BJ (cell line): ENCODE results near the gene KCNIP3. TPM values are rescaled to one million over a fixed set of nuclear protein-coding genes. Genes with fewer than 3 reads are reported as not detected.

Experiments
- CTCF ChIA-PET: fragments of 350-600 bp; formaldehyde crosslinking; extraction: SDS; loops from one replicate; lab custom pipeline; 2021; ENCODE audit warnings: antibody characterized with exemption, inconsistent platforms; lab: Yijun Ruan, JAX
- POLR2A ChIA-PET: fragments of 300-600 bp; sonication (Branson Sonifier 250); formaldehyde crosslinking; extraction: SDS; loops from one replicate; lab custom pipeline; 2021; ENCODE audit warnings: antibody characterized with exemption; lab: Charles Lee
- DNase-seq: peaks from one replicate; pipeline ENCODE4 v3.0.0-alpha.2; 2011; ENCODE audit warnings: low read depth
- H3K27me3 ChIP-seq: 2 replicates; pipeline ENCODE4 v1.6.0; 2011; ENCODE audit warnings: low read length; ENCODE audit not compliant: control insufficient read depth, insufficient read depth
- H3K36me3 ChIP-seq: 2 replicates; pipeline ENCODE4 v1.5.1; 2011; ENCODE audit warnings: low read length; ENCODE audit not compliant: control insufficient read depth, insufficient read depth
- H3K4me3 ChIP-seq: 2 replicates; pipeline ENCODE4 v1.5.1; 2011; ENCODE audit warnings: low read depth, mild to moderate bottlenecking, control low read depth, low read length
- CTCF ChIP-seq: IDR thresholded peaks from 2 replicates; pipeline ENCODE4 v1.5.1; 2011; ENCODE audit warnings: low read depth, mild to moderate bottlenecking, control low read depth, inconsistent platforms, low read length, moderate library complexity; ENCODE audit not compliant: insufficient read depth
- polyA plus RNA-seq: library from polyadenylated mRNA; depleted of rRNA; stranded (reverse); fragments of >200 nt; gene quantifications from 2 replicates; pipeline ENCODE4 v1.2.3, GENCODE V29; 2011

The KCNIP3 gene
- polyA plus RNA-seq, 1 experiment: 4.1 TPM

GRCh38 chr2:95301186-95301585 is 4.0 kb downstream of the KCNIP3 start:
- CTCF ChIA-PET: interaction anchor here (0.7 to 4.3 kb wide), 4 partner anchors 12 to 69 kb away, joined by 3 to 16 read pairs (median 3); no protein-coding TSS in a partner anchor
- DNase-seq: no peak
- POLR2A ChIA-PET: no interaction called here

GRCh38 chr2:95301876-95302641 is 4.9 kb downstream of the KCNIP3 start:
- DNase-seq: no peak
- Histone ChIP-seq H3K27me3 (peaks cover 11% of the 10 kb centered on the region; the same call in 1 of the 2 replicates), H3K36me3 (no peaks in the 10 kb centered on the region), H3K4me3 (no peak overlapping the region)
- POLR2A ChIA-PET: no interaction called here
- CTCF ChIA-PET: interaction anchor here (0.8 kb wide), 1 partner anchor 9 kb away, joined by 3 read pairs; no protein-coding TSS in a partner anchor
- no peak for TF ChIP-seq CTCF

More at GRCh38 chr2:95301186-95301585, 4.0 kb downstream of the KCNIP3 start:
- Histone ChIP-seq H3K4me3 (no peak overlapping the region), H3K27me3 (peaks cover 14% of the 10 kb centered on the region; the same call in 1 of the 2 replicates), H3K36me3 (no peaks in the 10 kb centered on the region)
- no peak for TF ChIP-seq CTCF

- no peak for DNase-seq
- H3K36me3 ChIP-seq: no peaks in the 10 kb centered on the region
- POLR2A ChIA-PET: no interaction called here
- no peak for TF ChIP-seq CTCF
- CTCF ChIA-PET: no interaction called here
- no peak overlapping the region for H3K4me3 ChIP-seq
- H3K27me3 ChIP-seq: peaks cover 5% of the 10 kb centered on the region; the same call in 1 of the 2 replicates
Observed at GRCh38 chr2:95303191-95303919, 6.2 kb downstream of the KCNIP3 start.

- CTCF ChIA-PET: interaction anchor here (0.5 to 3.4 kb wide), 3 partner anchors 10 to 84 kb away, joined by 3 to 14 read pairs (median 3); no protein-coding TSS in a partner anchor
- H3K4me3 ChIP-seq: no peak overlapping the region
- peaks cover 5% of the 10 kb centered on the region; the same call in 1 of the 2 replicates for H3K27me3 ChIP-seq
- no peak for TF ChIP-seq CTCF
- H3K36me3 ChIP-seq: no peaks in the 10 kb centered on the region
- POLR2A ChIA-PET: no interaction called here
- DNase-seq: no peak
Observed at GRCh38 chr2:95305380-95306061, 8.4 kb downstream of the KCNIP3 start.
